ENCODE data around the gene CACNA1G.

Gene CACNA1G

DNA sequence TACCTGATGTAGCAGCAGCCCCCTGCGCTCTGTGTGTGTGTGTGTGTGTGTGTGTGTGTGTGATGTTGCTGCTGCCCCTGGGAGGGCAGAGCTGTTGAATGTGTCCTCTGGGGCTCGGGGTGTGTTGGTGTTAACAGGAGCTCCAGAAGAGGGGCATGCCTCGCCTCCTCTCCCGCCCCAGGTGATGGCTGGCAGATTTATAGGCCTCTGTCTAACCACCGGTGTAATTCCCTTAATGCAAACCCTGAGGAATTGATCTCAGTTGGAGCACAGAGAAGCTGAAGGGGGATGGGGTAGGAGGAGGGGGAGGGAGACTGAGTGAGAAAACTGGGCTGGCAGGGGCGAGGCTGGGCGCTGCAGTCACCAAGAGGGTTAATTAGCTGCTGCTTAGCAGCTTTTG is 10.0 kb downstream of the CACNA1G start:
- TF ChIP-seq, protein P1, sequence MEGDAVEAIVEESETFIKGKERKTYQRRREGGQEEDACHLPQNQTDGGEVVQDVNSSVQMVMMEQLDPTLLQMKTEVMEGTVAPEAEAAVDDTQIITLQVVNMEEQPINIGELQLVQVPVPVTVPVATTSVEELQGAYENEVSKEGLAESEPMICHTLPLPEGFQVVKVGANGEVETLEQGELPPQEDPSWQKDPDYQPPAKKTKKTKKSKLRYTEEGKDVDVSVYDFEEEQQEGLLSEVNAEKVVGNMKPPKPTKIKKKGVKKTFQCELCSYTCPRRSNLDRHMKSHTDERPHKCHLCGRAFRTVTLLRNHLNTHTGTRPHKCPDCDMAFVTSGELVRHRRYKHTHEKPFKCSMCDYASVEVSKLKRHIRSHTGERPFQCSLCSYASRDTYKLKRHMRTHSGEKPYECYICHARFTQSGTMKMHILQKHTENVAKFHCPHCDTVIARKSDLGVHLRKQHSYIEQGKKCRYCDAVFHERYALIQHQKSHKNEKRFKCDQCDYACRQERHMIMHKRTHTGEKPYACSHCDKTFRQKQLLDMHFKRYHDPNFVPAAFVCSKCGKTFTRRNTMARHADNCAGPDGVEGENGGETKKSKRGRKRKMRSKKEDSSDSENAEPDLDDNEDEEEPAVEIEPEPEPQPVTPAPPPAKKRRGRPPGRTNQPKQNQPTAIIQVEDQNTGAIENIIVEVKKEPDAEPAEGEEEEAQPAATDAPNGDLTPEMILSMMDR (IDR thresholded peaks at IDR 0.05; ENCODE audit: low read depth, low read length) = no peak
- H3K27me3 ChIP-seq (ENCODE audit: insufficient read depth, low read depth, severe bottlenecking) = no peaks in the 10 kb centered on the region
- H3K4me3 ChIP-seq (ENCODE audit: low read depth, low read length) = no peak overlapping the region
- peak; percentile 97 for DNase-seq
- H3K36me3 ChIP-seq = peaks cover 76% of the 10 kb centered on the region
- peak overlapping the region; percentile 96 for H3K27ac ChIP-seq
- no peaks in the 10 kb centered on the region for H3K9me3 ChIP-seq (ENCODE audit: severe bottlenecking)

DNA sequence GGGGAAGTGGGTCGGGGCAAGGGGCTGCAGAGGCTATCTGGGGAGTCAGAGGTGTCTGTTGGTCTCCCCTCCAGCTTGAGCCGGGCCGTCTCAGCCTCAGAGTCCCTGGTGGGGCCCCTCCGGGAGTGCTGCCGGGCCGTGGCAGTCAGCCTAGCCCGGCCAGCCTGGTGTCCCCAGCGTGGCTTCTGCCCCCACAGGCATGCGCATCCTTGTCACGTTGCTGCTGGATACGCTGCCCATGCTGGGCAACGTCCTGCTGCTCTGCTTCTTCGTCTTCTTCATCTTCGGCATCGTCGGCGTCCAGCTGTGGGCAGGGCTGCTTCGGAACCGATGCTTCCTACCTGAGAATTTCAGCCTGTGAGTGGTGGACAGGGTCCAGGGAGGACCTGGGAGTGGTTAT is 11.2 kb downstream of the CACNA1G start:
- peaks cover 79% of the 10 kb centered on the region for H3K36me3 ChIP-seq
- H3K27ac ChIP-seq = peak overlapping the region; percentile 96
- no peak for DNase-seq
- no peak overlapping the region for H3K4me3 ChIP-seq (ENCODE audit: low read depth, low read length)
- TF ChIP-seq, protein P1 (IDR thresholded peaks at IDR 0.05; ENCODE audit: low read depth, low read length) = no peak
- H3K27me3 ChIP-seq (ENCODE audit: insufficient read depth, low read depth, severe bottlenecking) = no peaks in the 10 kb centered on the region
- no peaks in the 10 kb centered on the region for H3K9me3 ChIP-seq (ENCODE audit: severe bottlenecking)

DNA sequence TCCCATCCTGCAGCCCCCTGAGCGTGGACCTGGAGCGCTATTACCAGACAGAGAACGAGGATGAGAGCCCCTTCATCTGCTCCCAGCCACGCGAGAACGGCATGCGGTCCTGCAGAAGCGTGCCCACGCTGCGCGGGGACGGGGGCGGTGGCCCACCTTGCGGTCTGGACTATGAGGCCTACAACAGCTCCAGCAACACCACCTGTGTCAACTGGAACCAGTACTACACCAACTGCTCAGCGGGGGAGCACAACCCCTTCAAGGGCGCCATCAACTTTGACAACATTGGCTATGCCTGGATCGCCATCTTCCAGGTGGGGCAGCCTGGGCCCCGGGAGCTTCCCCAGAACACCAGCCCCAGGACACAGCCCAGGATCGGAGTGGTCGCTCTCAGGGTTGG is 12.0 kb downstream of the CACNA1G start:
- Histone ChIP-seq H3K36me3 (peaks cover 83% of the 10 kb centered on the region), H3K9me3 (ENCODE audit: severe bottlenecking) (no peaks in the 10 kb centered on the region), H3K27ac (peak overlapping the region; percentile 96), H3K4me3 (ENCODE audit: low read depth, low read length) (no peak overlapping the region), H3K27me3 (ENCODE audit: insufficient read depth, low read depth, severe bottlenecking) (no peaks in the 10 kb centered on the region)
- no peak for DNase-seq
- TF ChIP-seq, protein P1 (IDR thresholded peaks at IDR 0.05; ENCODE audit: low read depth, low read length) = no peak

DNA sequence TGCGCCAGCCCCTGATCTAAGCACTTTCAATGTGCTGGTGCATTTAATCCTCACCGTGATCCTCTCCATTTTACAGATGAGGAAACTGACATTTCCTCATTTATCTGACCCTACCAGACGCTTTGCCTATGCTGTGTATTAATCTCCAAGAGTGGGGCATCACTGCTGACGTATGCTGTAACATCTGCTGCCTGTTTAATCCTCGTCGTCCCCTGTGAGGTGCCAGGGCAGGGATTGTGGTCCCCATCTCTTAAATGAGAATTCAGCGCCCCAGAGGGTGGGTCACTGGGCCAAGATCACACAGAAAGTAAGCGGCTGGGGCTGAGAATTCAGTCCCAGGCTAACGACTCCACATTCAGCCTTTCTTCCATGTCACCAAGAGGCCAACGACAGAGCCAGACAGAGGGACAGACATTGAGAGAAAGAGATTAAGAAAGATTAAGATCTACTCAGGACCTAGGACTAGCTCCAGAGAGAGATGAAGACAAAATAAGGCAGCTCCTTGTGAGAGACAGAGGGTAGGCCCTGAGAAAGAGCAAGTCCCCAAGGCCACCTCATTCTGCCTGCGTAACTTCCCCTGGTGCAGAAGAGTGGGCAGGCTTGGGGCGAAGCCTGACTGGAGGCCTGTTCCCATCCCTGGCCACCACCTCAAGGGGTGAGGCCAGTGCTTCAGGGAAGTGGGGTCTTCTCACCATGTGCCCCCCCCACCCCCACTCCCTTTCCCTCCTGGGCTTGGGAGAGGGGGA is 13.5 kb downstream of the CACNA1G start:
- H3K36me3 ChIP-seq = peaks cover 83% of the 10 kb centered on the region
- no peak overlapping the region for H3K4me3 ChIP-seq (ENCODE audit: low read depth, low read length)
- no peaks in the 10 kb centered on the region for H3K27me3 ChIP-seq (ENCODE audit: insufficient read depth, low read depth, severe bottlenecking)
- no peaks in the 10 kb centered on the region for H3K9me3 ChIP-seq (ENCODE audit: severe bottlenecking)
- H3K27ac ChIP-seq = peak overlapping the region; percentile 96
- DNase-seq = peak; percentile 96
- TF ChIP-seq, protein P1 (IDR thresholded peaks at IDR 0.05; ENCODE audit: low read depth, low read length) = no peak

DNA sequence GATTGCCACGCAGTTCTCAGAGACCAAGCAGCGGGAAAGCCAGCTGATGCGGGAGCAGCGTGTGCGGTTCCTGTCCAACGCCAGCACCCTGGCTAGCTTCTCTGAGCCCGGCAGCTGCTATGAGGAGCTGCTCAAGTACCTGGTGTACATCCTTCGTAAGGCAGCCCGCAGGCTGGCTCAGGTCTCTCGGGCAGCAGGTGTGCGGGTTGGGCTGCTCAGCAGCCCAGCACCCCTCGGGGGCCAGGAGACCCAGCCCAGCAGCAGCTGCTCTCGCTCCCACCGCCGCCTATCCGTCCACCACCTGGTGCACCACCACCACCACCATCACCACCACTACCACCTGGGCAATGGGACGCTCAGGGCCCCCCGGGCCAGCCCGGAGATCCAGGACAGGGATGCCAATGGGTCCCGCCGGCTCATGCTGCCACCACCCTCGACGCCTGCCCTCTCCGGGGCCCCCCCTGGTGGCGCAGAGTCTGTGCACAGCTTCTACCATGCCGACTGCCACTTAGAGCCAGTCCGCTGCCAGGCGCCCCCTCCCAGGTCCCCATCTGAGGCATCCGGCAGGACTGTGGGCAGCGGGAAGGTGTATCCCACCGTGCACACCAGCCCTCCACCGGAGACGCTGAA is 15.2 kb downstream of the CACNA1G start:
- Histone ChIP-seq H3K36me3 (peaks cover 94% of the 10 kb centered on the region), H3K4me3 (ENCODE audit: low read depth, low read length) (no peak overlapping the region), H3K9me3 (ENCODE audit: severe bottlenecking) (no peaks in the 10 kb centered on the region), H3K27ac (peak overlapping the region; percentile 96), H3K27me3 (ENCODE audit: insufficient read depth, low read depth, severe bottlenecking) (no peaks in the 10 kb centered on the region)
- TF ChIP-seq, protein P1 (IDR thresholded peaks at IDR 0.05; ENCODE audit: low read depth, low read length) = peak; percentile 35; the same call in 1 of the 2 replicates
- no peak for DNase-seq
